NT2/D1 (cell line): ENCODE data around the gene CDKN2B-AS1.
"Not testable (repeated sequence)": the region's sequence is repeated elsewhere in the genome, so short reads cannot be mapped to it uniquely, and the experiment has no call there.

Experiments
- DNase-seq: peaks from one replicate; pipeline ENCODE4 v3.0.0-alpha.2; 2011; ENCODE audit warnings: low read depth, low spot score
- H3K27me3 ChIP-seq: 2 replicates; pipeline ENCODE4 v1.6.0; 2011; ENCODE audit warnings: mild to moderate bottlenecking; ENCODE audit not compliant: insufficient read length, insufficient read depth
- H3K36me3 ChIP-seq: 2 replicates; pipeline ENCODE4 v1.6.1; 2011; ENCODE audit warnings: mild to moderate bottlenecking, low read length, mixed read lengths; ENCODE audit not compliant: insufficient read depth, insufficient read length
- H3K4me1 ChIP-seq: 2 replicates; pipeline ENCODE4 v1.5.1; 2011; ENCODE audit not compliant: insufficient read depth, insufficient read length
- H3K4me3 ChIP-seq: 2 replicates; pipeline ENCODE4 v1.5.1; 2011; ENCODE audit warnings: low read depth; ENCODE audit not compliant: insufficient read length
- H3K9ac ChIP-seq: 2 replicates; pipeline ENCODE4 v1.6.0; 2011; ENCODE audit warnings: low read depth; ENCODE audit not compliant: insufficient read length
- H3K9me3 ChIP-seq: 2 replicates; pipeline ENCODE4 v1.5.1; 2011; ENCODE audit warnings: mild to moderate bottlenecking, low read length; ENCODE audit not compliant: insufficient read depth
- SUZ12 ChIP-seq: IDR thresholded peaks from 2 replicates; pipeline ENCODE4 v1.6.1; 2011; ENCODE audit not compliant: insufficient read length, insufficient read depth; ENCODE audit errors: extremely low read depth
- YY1 ChIP-seq: IDR thresholded peaks from 2 replicates; pipeline ENCODE4 v1.6.1; 2011; ENCODE audit not compliant: insufficient read length, insufficient read depth
- ZNF274 ChIP-seq: IDR thresholded peaks from 2 replicates; pipeline ENCODE4 v1.6.1; 2011; ENCODE audit warnings: mild to moderate bottlenecking, low read depth, low read length

The CDKN2B-AS1 gene

GRCh38 chr9:21994556-21995005, at the start of gene CDKN2B-AS1:
CDKN2B-AS1 (plus strand) TSS chr9:21994791.
- peak within 1 kb of the TSS; percentile 68 for H3K4me3 ChIP-seq

GRCh38 chr9:21945606-21946005, 49.0 kb upstream of the CDKN2B-AS1 start:
- Histone ChIP-seq H3K9ac (no peak overlapping the region), H3K4me1 (no peaks in the 10 kb centered on the region), H3K4me3 (no peak overlapping the region), H3K27me3 (no peaks in the 10 kb centered on the region), H3K36me3 (no peaks in the 10 kb centered on the region), H3K9me3 (no peaks in the 10 kb centered on the region)
- DNase-seq, result no peak
- TF ChIP-seq SUZ12, result no peak
- no peak for TF ChIP-seq ZNF274
- TF ChIP-seq YY1, result no peak

More at GRCh38 chr9:21994556-21995005, at the start of gene CDKN2B-AS1:
- DNase-seq, result no peak
- Histone ChIP-seq H3K9ac (peak within 1 kb of the TSS; percentile 72), H3K27me3 (peaks cover 93% of the 10 kb centered on the region), H3K4me1 (peaks cover under 1% of the 10 kb centered on the region), H3K36me3 (no peaks in the 10 kb centered on the region), H3K9me3 (no peaks in the 10 kb centered on the region)
- no peak for TF ChIP-seq ZNF274
- TF ChIP-seq SUZ12, result no peak
- no peak for TF ChIP-seq YY1

- no peak overlapping the region for H3K4me3 ChIP-seq
- no peak overlapping the region for H3K9ac ChIP-seq
- DNase-seq, result no peak
- no peak for TF ChIP-seq ZNF274
- TF ChIP-seq YY1, result no peak
- no peak for TF ChIP-seq SUZ12
- no peaks in the 10 kb centered on the region for H3K4me1 ChIP-seq
- H3K27me3 ChIP-seq, result peaks cover 17% of the 10 kb centered on the region
- H3K9me3 ChIP-seq, result no peaks in the 10 kb centered on the region; the same call in 1 of the 2 replicates
- H3K36me3 ChIP-seq, result no peaks in the 10 kb centered on the region
Measured at GRCh38 chr9:21958833-21959232, 35.8 kb upstream of the CDKN2B-AS1 start.

- DNase-seq, H3K9ac ChIP-seq, H3K36me3 ChIP-seq, H3K9me3 ChIP-seq, H3K4me1 ChIP-seq, H3K4me3 ChIP-seq: not testable (repeated sequence)
- peaks cover 21% of the 10 kb centered on the region for H3K27me3 ChIP-seq
Measured at GRCh38 chr9:21959268-21959667, 35.3 kb upstream of the CDKN2B-AS1 start.

GRCh38 chr9:21961569-21961968, 33.0 kb upstream of the CDKN2B-AS1 start:
- Histone ChIP-seq H3K27me3 (peaks cover 44% of the 10 kb centered on the region), H3K4me3 (no peak overlapping the region), H3K36me3 (no peaks in the 10 kb centered on the region), H3K9me3 (no peaks in the 10 kb centered on the region; the same call in 1 of the 2 replicates), H3K4me1 (peaks cover 5% of the 10 kb centered on the region), H3K9ac (no peak overlapping the region)
- TF ChIP-seq SUZ12, result no peak
- no peak for DNase-seq

- Histone ChIP-seq H3K36me3 (no peaks in the 10 kb centered on the region), H3K9ac (peak overlapping the region; percentile 71), H3K4me1 (peaks cover 10% of the 10 kb centered on the region), H3K9me3 (no peaks in the 10 kb centered on the region), H3K27me3 (peaks cover 78% of the 10 kb centered on the region), H3K4me3 (peak overlapping the region; percentile 60)
- DNase-seq, result no peak
- TF ChIP-seq ZNF274 (no peak), YY1 (no peak), SUZ12 (no peak)
Measured at GRCh38 chr9:21964925-21965385, 29.6 kb upstream of the CDKN2B-AS1 start.

- Histone ChIP-seq H3K27me3 (peaks cover 83% of the 10 kb centered on the region), H3K4me3 (peak overlapping the region; percentile 60)
Measured at GRCh38 chr9:21965401-21965951, 29.1 kb upstream of the CDKN2B-AS1 start.

More at GRCh38 chr9:21965401-21965951, 29.1 kb upstream of the CDKN2B-AS1 start:
- no peak for DNase-seq
- no peaks in the 10 kb centered on the region for H3K36me3 ChIP-seq
- peak overlapping the region; percentile 71 for H3K9ac ChIP-seq
- peaks cover 10% of the 10 kb centered on the region for H3K4me1 ChIP-seq
- no peak for TF ChIP-seq YY1
- no peaks in the 10 kb centered on the region for H3K9me3 ChIP-seq
